ENCODE data around the gene EDN3.

The EDN3 gene

GRCh38 chr20:59371431-59371830 is 71.0 kb downstream of the EDN3 start:
- Histone ChIP-seq H3K36me3 (ENCODE audit: low read length) (no peaks in the 10 kb centered on the region), H3K79me2 (ENCODE audit: insufficient read depth, low read length) (no peaks in the 10 kb centered on the region), H3K4me2 (ENCODE audit: low read depth, low read length, poor library complexity, severe bottlenecking) (no peak overlapping the region), H3K27me3 (ENCODE audit: low read length) (no peaks in the 10 kb centered on the region), H3F3A (ENCODE audit: insufficient read depth) (no peaks in the 10 kb centered on the region), H3K9ac (ENCODE audit: low read length) (no peak overlapping the region), H4K20me1 (ENCODE audit: low read depth, low read length) (no peaks in the 10 kb centered on the region), H3K4me3 (ENCODE audit: insufficient read depth, low read length, poor library complexity, severe bottlenecking) (no peak overlapping the region), H3K27ac (ENCODE audit: low read depth, low read length) (no peak overlapping the region), H3K9me2 (replicated peaks; ENCODE audit: insufficient read depth, low read length) (no peaks in the 10 kb centered on the region), H3K9me3 (ENCODE audit: insufficient read depth, low read length) (no peaks in the 10 kb centered on the region), H2AFZ (ENCODE audit: low read depth, low read length, severe bottlenecking) (no peak overlapping the region)
- no peak for TF ChIP-seq CTCF (IDR thresholded peaks at IDR 0.05; ENCODE audit: insufficient read depth, low read length, poor library complexity, severe bottlenecking)

- H2AFZ ChIP-seq (ENCODE audit: low read depth, low read length, severe bottlenecking) = no peak overlapping the region
- no peaks in the 10 kb centered on the region for H3K9me3 ChIP-seq (ENCODE audit: insufficient read depth, low read length)
- H3K9ac ChIP-seq (ENCODE audit: low read length) = no peak overlapping the region
- no peaks in the 10 kb centered on the region for H3F3A ChIP-seq (ENCODE audit: insufficient read depth)
- H3K79me2 ChIP-seq (ENCODE audit: insufficient read depth, low read length) = no peaks in the 10 kb centered on the region
- no peak overlapping the region for H3K4me2 ChIP-seq (ENCODE audit: low read depth, low read length, poor library complexity, severe bottlenecking)
- H3K27me3 ChIP-seq (ENCODE audit: low read length) = no peaks in the 10 kb centered on the region
- no peaks in the 10 kb centered on the region for H3K9me2 ChIP-seq (replicated peaks; ENCODE audit: insufficient read depth, low read length)
- H3K4me3 ChIP-seq (ENCODE audit: insufficient read depth, low read length, poor library complexity, severe bottlenecking) = no peak overlapping the region
- H3K27ac ChIP-seq (ENCODE audit: low read depth, low read length) = no peak overlapping the region
- no peak for TF ChIP-seq CTCF (IDR thresholded peaks at IDR 0.05; ENCODE audit: insufficient read depth, low read length, poor library complexity, severe bottlenecking)
- no peak for TF ChIP-seq EZH2phosphoT487 (conservative IDR thresholded peaks at IDR 0.05; ENCODE audit: low read length)
- no peaks in the 10 kb centered on the region for H4K20me1 ChIP-seq (ENCODE audit: low read depth, low read length)
- no peaks in the 10 kb centered on the region for H3K36me3 ChIP-seq (ENCODE audit: low read length)
These were observed 73.8 kb downstream of the EDN3 start for GRCh38 chr20:59374261-59374660.

GRCh38 chr20:59375541-59375940 is 75.1 kb downstream of the EDN3 start:
- no peak overlapping the region for H3K9ac ChIP-seq (ENCODE audit: low read length)
- H3K4me2 ChIP-seq (ENCODE audit: low read depth, low read length, poor library complexity, severe bottlenecking) = no peak overlapping the region
- no peak overlapping the region for H3K4me3 ChIP-seq (ENCODE audit: insufficient read depth, low read length, poor library complexity, severe bottlenecking)
- H2AFZ ChIP-seq (ENCODE audit: low read depth, low read length, severe bottlenecking) = no peak overlapping the region
- no peaks in the 10 kb centered on the region for H3K36me3 ChIP-seq (ENCODE audit: low read length)
- no peaks in the 10 kb centered on the region for H3K9me2 ChIP-seq (replicated peaks; ENCODE audit: insufficient read depth, low read length)
- no peaks in the 10 kb centered on the region for H3K9me3 ChIP-seq (ENCODE audit: insufficient read depth, low read length)
- TF ChIP-seq EZH2phosphoT487 (conservative IDR thresholded peaks at IDR 0.05; ENCODE audit: low read length) (no peak), CTCF (IDR thresholded peaks at IDR 0.05; ENCODE audit: insufficient read depth, low read length, poor library complexity, severe bottlenecking) (no peak)
- no peaks in the 10 kb centered on the region for H3K27me3 ChIP-seq (ENCODE audit: low read length)
- no peaks in the 10 kb centered on the region for H4K20me1 ChIP-seq (ENCODE audit: low read depth, low read length)
- H3F3A ChIP-seq (ENCODE audit: insufficient read depth) = no peaks in the 10 kb centered on the region
- H3K79me2 ChIP-seq (ENCODE audit: insufficient read depth, low read length) = no peaks in the 10 kb centered on the region
- H3K27ac ChIP-seq (ENCODE audit: low read depth, low read length) = no peak overlapping the region
